A549 (cell line): Measurements from ENCODE around the gene MFF.

ENCODE experiments used
- CBX8 ChIP-seq: fragments of 200-600 bp; sonication (generic); IDR thresholded peaks from 2 replicates; pipeline ENCODE4 v1.6.1; 2016
- CTCF ChIP-seq: fragments of >200 bp; sonication (Bioruptor Twin); formaldehyde crosslinking; IDR thresholded peaks from 3 replicates; pipeline ENCODE4 v1.5.1; 2016

DNA sequence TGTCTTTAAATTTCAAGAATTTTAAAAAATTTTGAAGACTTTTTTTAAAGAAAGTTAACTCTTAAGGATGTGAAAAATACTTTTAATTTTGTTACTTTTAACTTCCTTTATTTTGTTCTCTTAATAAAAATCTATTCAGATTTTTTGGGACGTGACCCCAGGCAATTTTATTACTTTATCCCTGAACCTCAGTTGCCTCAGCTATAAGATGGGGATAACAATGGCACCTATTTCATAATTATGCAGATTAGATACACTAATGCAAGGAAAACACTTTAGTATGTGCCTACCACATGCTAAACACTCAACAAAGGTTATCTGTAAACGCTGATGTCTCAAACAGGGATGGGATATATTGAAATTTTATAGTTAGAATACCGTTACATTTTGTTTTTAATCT is 64.2 kb downstream of the MFF start:
- TF ChIP-seq CTCF (no peak), CBX8 (no peak)
